Tibial artery (tissue), 4 donors: ENCODE measurements around the gene CHN1.

Experiments
- DNase-seq, 2 donors: peaks; one replicate each; pipeline ENCODE4 v3.0.0-alpha.2; 2019
- H3K27ac ChIP-seq, 2 donors: fragments of 200-600 bp; sonication (generic) in 1 of 2; 1 replicate in 1 of 2; 2 replicates in 1 of 2; pipeline ENCODE4 v1.5.1; 2018 to 2019; ENCODE audit warnings: mild to moderate bottlenecking in 1 of 2
- H3K27me3 ChIP-seq, 2 donors: fragments of 200-600 bp; sonication (generic) in 1 of 2; one replicate each; pipeline versions ENCODE4 v1.5.1 to v1.6.0; 2016 to 2019
- H3K36me3 ChIP-seq, 3 donors: fragments of 200-600 bp; sonication (generic) in 2 of 3; one replicate each; pipeline ENCODE4 v1.5.1; 2016 to 2019; ENCODE audit warnings: mild to moderate bottlenecking in 2 of 3
- H3K4me1 ChIP-seq, 4 donors: fragments of 200-600 bp; sonication (generic) in 2 of 4; 1 replicate in 3 of 4; 2 replicates in 1 of 4; pipeline ENCODE4 v1.5.1; 2016 to 2019
- H3K4me3 ChIP-seq, 2 donors: fragments of 200-600 bp; sonication (generic) in 1 of 2; 1 replicate in 1 of 2; 2 replicates in 1 of 2; pipeline ENCODE4 v1.5.1; 2018 to 2019; ENCODE audit warnings: mild to moderate bottlenecking in 2 of 2
- H3K9me3 ChIP-seq, 3 donors: fragments of 200-600 bp; sonication (generic) in 1 of 3; one replicate each; pipeline ENCODE4 v1.5.1; 2016 to 2019
- CTCF ChIP-seq, 2 experiments: fragments of 200-600 bp in 1 of 2; fragments of 450-650 bp in 1 of 2; IDR thresholded peaks; one replicate each; pipeline ENCODE4 v1.5.1; 2017 to 2019; ENCODE audit warnings: antibody characterized with exemption in 2 of 2, mild to moderate bottlenecking in 1 of 2, moderate library complexity in 1 of 2
- intact Hi-C: fragments of 100-400 bp; cut with DNase I; formaldehyde crosslinking; loops from one replicate; pipeline ENCODE4 v1.15.0; 2023; ENCODE audit warnings: low total_unique reads

The CHN1 gene

GRCh38 chr2:174974131-174974530, 31.1 kb downstream of the CHN1 start:
- no peak overlapping the region for H3K4me3 ChIP-seq
- no peaks in the 10 kb centered on the region for H3K9me3 ChIP-seq
- no peaks in the 10 kb centered on the region for H3K27me3 ChIP-seq
- H3K36me3 ChIP-seq = no peaks in the 10 kb centered on the region
- intact Hi-C loops = no loop called here
- H3K27ac ChIP-seq = no peak overlapping the region
- peaks cover 0 to 29% (median 0%) of the 10 kb centered on the region in 4 donors for H3K4me1 ChIP-seq
- no peak for DNase-seq
- TF ChIP-seq CTCF (IDR thresholded peaks at IDR 0.05) = no peak

DNA sequence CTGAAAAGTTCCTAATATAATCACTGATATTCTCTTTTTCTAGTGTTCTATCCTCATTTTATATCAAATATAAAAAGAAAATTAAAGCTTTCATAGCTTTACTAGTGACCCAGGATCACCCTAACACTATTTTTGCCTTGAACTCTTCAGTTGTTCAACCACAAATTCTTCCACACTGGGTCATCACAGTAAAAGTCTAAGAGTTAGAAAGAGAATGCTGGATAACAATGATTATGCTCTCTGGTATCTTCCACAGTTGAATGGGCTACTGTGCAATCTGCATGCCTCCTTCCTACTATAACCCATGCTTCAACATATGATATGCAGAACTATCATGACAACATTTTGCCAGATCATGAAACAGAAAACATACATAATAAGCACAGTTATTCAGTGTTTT, 32.3 kb downstream of the CHN1 start:
- Histone ChIP-seq H3K27me3 (no peaks in the 10 kb centered on the region), H3K9me3 (no peaks in the 10 kb centered on the region), H3K27ac (no peak overlapping the region), H3K4me3 (no peak overlapping the region), H3K36me3 (no peaks in the 10 kb centered on the region), H3K4me1 (peaks cover 0 to 32% (median 0%) of the 10 kb centered on the region in 4 donors)
- DNase-seq = no peak
- no peak for TF ChIP-seq CTCF (IDR thresholded peaks at IDR 0.05)
- intact Hi-C loops = no loop called here

GRCh38 chr2:174971868-174972781, 33.1 kb downstream of the CHN1 start:
- no peak for TF ChIP-seq CTCF (IDR thresholded peaks at IDR 0.05)
- Histone ChIP-seq H3K4me3 (no peak overlapping the region), H3K4me1 (peaks cover 0 to 39% (median 3%) of the 10 kb centered on the region in 4 donors), H3K36me3 (no peaks in the 10 kb centered on the region), H3K27ac (no peak overlapping the region), H3K27me3 (no peaks in the 10 kb centered on the region), H3K9me3 (no peaks in the 10 kb centered on the region)
- DNase-seq = no peak
- intact Hi-C loops = no loop called here

- Histone ChIP-seq H3K4me3 (no peak overlapping the region), H3K4me1 (peaks cover 0 to 56% (median 5%) of the 10 kb centered on the region in 4 donors)
- TF ChIP-seq CTCF (IDR thresholded peaks at IDR 0.05) = no peak
Observed at GRCh38 chr2:174970092-174970491, 35.1 kb downstream of the CHN1 start.

GRCh38 chr2:174969091-174969734, 36.0 kb downstream of the CHN1 start:
- peaks cover 0 to 60% (median 5%) of the 10 kb centered on the region in 4 donors for H3K4me1 ChIP-seq
- no peak overlapping the region for H3K27ac ChIP-seq
- H3K9me3 ChIP-seq = no peaks in the 10 kb centered on the region
- H3K27me3 ChIP-seq = no peaks in the 10 kb centered on the region
- intact Hi-C loops = no loop called here
- no peak for TF ChIP-seq CTCF (IDR thresholded peaks at IDR 0.05)
- DNase-seq = no peak
- H3K36me3 ChIP-seq = no peaks in the 10 kb centered on the region
- H3K4me3 ChIP-seq = no peak overlapping the region

More at GRCh38 chr2:174970092-174970491, 35.1 kb downstream of the CHN1 start:
- Histone ChIP-seq H3K36me3 (no peaks in the 10 kb centered on the region), H3K9me3 (no peaks in the 10 kb centered on the region), H3K27me3 (no peaks in the 10 kb centered on the region), H3K27ac (no peak overlapping the region)
- no peak for DNase-seq
- intact Hi-C loops = no loop called here
